CD4-positive, alpha-beta T cell (primary cell): ENCODE measurements around the gene PDE3B. TPM values are rescaled to one million over a fixed set of nuclear protein-coding genes. Genes with fewer than 3 reads are reported as not detected.

Source experiments
- ATAC-seq: fragments of 200-7000 bp; cut with Tn5 transposase; one replicate; pipeline ENCODE4 v1.10.0; 2022; ENCODE audit warnings: mild to moderate bottlenecking; ENCODE audit not compliant: poor library complexity
- CTCF ChIA-PET: fragments of 350-600 bp; sonication (Branson Sonifier 250); formaldehyde crosslinking; loops from one replicate; lab custom pipeline; 2021; ENCODE audit warnings: antibody characterized with exemption, inconsistent platforms; lab: Charles Lee
- POLR2A ChIA-PET: fragments of 350-600 bp; sonication (Branson Sonifier 250); formaldehyde crosslinking; loops from one replicate; lab custom pipeline; 2021; ENCODE audit warnings: antibody characterized with exemption, inconsistent platforms; lab: Charles Lee
- DNase-seq, 14 experiments: peaks; one replicate each; pipeline ENCODE4 v3.0.0-alpha.2; 2013 to 2020; ENCODE audit warnings: mixed read lengths in 2 of 14
- H3K27ac ChIP-seq, 2 donors: one replicate each; pipeline versions ENCODE4 v1.5.1 to v1.7.0; 2013; ENCODE audit warnings: low read length in 2 of 2, low read depth in 1 of 2, mild to moderate bottlenecking in 1 of 2
- H3K27me3 ChIP-seq, 2 experiments: 1 replicate in 1 of 2; 2 replicates in 1 of 2; pipeline versions ENCODE4 v1.6.1 to v1.7.0; 2013; ENCODE audit warnings: low read length in 2 of 2, control low read depth in 1 of 2, mild to moderate bottlenecking in 1 of 2, moderate library complexity in 1 of 2; ENCODE audit not compliant: insufficient read depth in 2 of 2, control insufficient read depth in 1 of 2
- H3K36me3 ChIP-seq: one replicate; pipeline ENCODE4 v1.6.1; 2013; ENCODE audit warnings: low read length, control low read depth; ENCODE audit not compliant: insufficient read depth
- H3K4me1 ChIP-seq: one replicate; pipeline ENCODE4 v1.6.1; 2013; ENCODE audit warnings: low read length, control low read depth; ENCODE audit not compliant: insufficient read depth
- H3K4me3 ChIP-seq: one replicate; pipeline ENCODE4 v1.5.1; 2013; ENCODE audit warnings: mild to moderate bottlenecking, low read length, moderate library complexity
- H3K9me3 ChIP-seq, 2 experiments: 1 replicate in 1 of 2; 2 replicates in 1 of 2; pipeline versions ENCODE4 v1.6.1 to v1.7.0; 2013; ENCODE audit warnings: low read length in 2 of 2, mild to moderate bottlenecking in 2 of 2, control low read depth in 1 of 2, moderate library complexity in 1 of 2; ENCODE audit not compliant: control insufficient read depth in 1 of 2, insufficient read depth in 1 of 2
- H3K27ac Mint-ChIP-seq: one replicate; pipeline ENCODE4 v1.8.0; 2020; ENCODE audit warnings: mixed read lengths
- H3K27me3 Mint-ChIP-seq: one replicate; pipeline ENCODE4 v1.8.0; 2021; ENCODE audit warnings: mixed read lengths
- H3K36me3 Mint-ChIP-seq: one replicate; pipeline ENCODE4 v1.8.0; 2021; ENCODE audit warnings: low read depth, mixed read lengths
- H3K4me1 Mint-ChIP-seq: one replicate; pipeline ENCODE4 v1.8.0; 2021; ENCODE audit warnings: low read depth, mixed read lengths
- H3K4me3 Mint-ChIP-seq: one replicate; pipeline ENCODE4 v1.8.0; 2020; ENCODE audit warnings: mild to moderate bottlenecking, mixed read lengths
- H3K9me3 Mint-ChIP-seq: one replicate; pipeline ENCODE4 v1.8.0; 2020; ENCODE audit warnings: mixed read lengths
- CTCF ChIP-seq: fragments of 200-600 bp; IDR thresholded peaks from one replicate; pipeline ENCODE4 v1.8.0; 2022; ENCODE audit warnings: antibody characterized with exemption, mild to moderate bottlenecking
- intact Hi-C, 2 experiments: fragments of 100-400 bp; cut with DNase I in 1 of 2; cut with micrococcal nuclease in 1 of 2; formaldehyde crosslinking; loops; one replicate each; pipeline versions ENCODE4 v1.15.1 to v1.9.0; 2023 to 2025; cut with DNase I, micrococcal nuclease
- total RNA-seq, 174 experiments: library from RNA in 2 of 174; stranded (reverse) in 2 of 174; gene quantifications; one replicate each; pipeline ENCODE4 v1.2.3 and lab custom pipeline; 2021 to 2026

PDE3B gene
- total RNA-seq, 2 experiments from 2014 or later = 103 to 106 TPM

- Mint-ChIP-seq H3K9me3 (no peaks in the 10 kb centered on the region), H3K4me1 (peaks cover 49% of the 10 kb centered on the region), H3K27ac (peak overlapping the region; percentile 43), H3K4me3 (peak overlapping the region; percentile 69), H3K36me3 (peaks cover 5% of the 10 kb centered on the region), H3K27me3 (no peaks in the 10 kb centered on the region)
- Histone ChIP-seq H3K4me3 (no peak overlapping the region), H3K9me3 (no peaks in the 10 kb centered on the region), H3K36me3 (no peaks in the 10 kb centered on the region), H3K4me1 (peaks cover 32% of the 10 kb centered on the region), H3K27ac (no peak overlapping the region), H3K27me3 (no peaks in the 10 kb centered on the region)
- ATAC-seq (no peak), DNase-seq (peak in 3 of 14 experiments; percentile 5 to 29 (median 9))
- CTCF ChIA-PET = interaction anchor here (0.9 to 5.8 kb wide), 9 partner anchors 14 to 284 kb away, joined by 3 to 73 read pairs (median 13); partner anchors contain the start of gene CYP2R1
- intact Hi-C loops = loop anchor here (5.0 kb wide), 3 partner anchors 264 to 1134 kb away; partner anchors contain the start of gene PDE3B (in 1 of the 2)
- TF ChIP-seq CTCF = no peak
- POLR2A ChIA-PET = interaction anchor here (0.9 to 5.6 kb wide), 5 partner anchors 15 to 407 kb away, joined by 4 to 53 read pairs (median 12); partner anchors contain the start of genes COPB1, CYP2R1 and PSMA1
Observed at GRCh38 chr11:14906578-14906977, 263.0 kb downstream of the PDE3B start.

GRCh38 chr11:14906993-14907392 is 263.4 kb downstream of the PDE3B start:
- Mint-ChIP-seq H3K27ac (peak overlapping the region; percentile 43), H3K4me3 (peak overlapping the region; percentile 55), H3K27me3 (no peaks in the 10 kb centered on the region), H3K36me3 (peaks cover 5% of the 10 kb centered on the region), H3K9me3 (no peaks in the 10 kb centered on the region), H3K4me1 (peaks cover 49% of the 10 kb centered on the region)
- intact Hi-C loops = loop anchor here (1.0 to 5.0 kb wide), 5 partner anchors 117 to 1135 kb away; partner anchors contain the start of gene PDE3B (in 1 of the 2)
- DNase-seq = no peak
- H3K4me1 ChIP-seq = peaks cover 32% of the 10 kb centered on the region
- H3K36me3 ChIP-seq = no peaks in the 10 kb centered on the region
- no peaks in the 10 kb centered on the region for H3K9me3 ChIP-seq
- POLR2A ChIA-PET = interaction anchor here (0.9 to 5.6 kb wide), 7 partner anchors 15 to 407 kb away, joined by 4 to 53 read pairs (median 12); partner anchors contain the start of genes CALCB, COPB1, CYP2R1 and PSMA1
- H3K27ac ChIP-seq = no peak overlapping the region
- H3K27me3 ChIP-seq = no peaks in the 10 kb centered on the region
- no peak for ATAC-seq
- no peak for TF ChIP-seq CTCF
- CTCF ChIA-PET = interaction anchor here (0.9 to 5.8 kb wide), 14 partner anchors 14 to 387 kb away, joined by 3 to 73 read pairs (median 6); partner anchors contain the start of genes CYP2R1, PDE3B and PSMA1
- no peak overlapping the region for H3K4me3 ChIP-seq

- Histone ChIP-seq H3K9me3 (no peaks in the 10 kb centered on the region), H3K4me3 (no peak overlapping the region), H3K4me1 (peaks cover 32% of the 10 kb centered on the region), H3K27ac (no peak overlapping the region), H3K27me3 (no peaks in the 10 kb centered on the region), H3K36me3 (no peaks in the 10 kb centered on the region)
- intact Hi-C loops = loop anchor here (1.0 to 5.0 kb wide), 10 partner anchors 97 to 1135 kb away; partner anchors contain the start of gene PDE3B (in 1 of the 2)
- peaks cover 49% of the 10 kb centered on the region for H3K4me1 Mint-ChIP-seq
- no peaks in the 10 kb centered on the region for H3K9me3 Mint-ChIP-seq
- peak; percentile 86 for TF ChIP-seq CTCF
- ChIA-PET POLR2A (interaction anchor here (0.8 to 5.6 kb wide), 9 partner anchors 11 to 408 kb away, joined by 4 to 53 read pairs (median 8); partner anchors contain the start of genes CALCB, COPB1, CYP2R1 and PSMA1), CTCF (interaction anchor here (0.6 to 5.8 kb wide), 39 partner anchors 9 to 1240 kb away, joined by 3 to 73 read pairs (median 4); partner anchors contain the start of genes COPB1, CYP2R1, PDE3B and PSMA1)
- H3K27ac Mint-ChIP-seq = peak overlapping the region; percentile 43
- DNase-seq (peak; percentile 72 to 93 (median 82)), ATAC-seq (peak; percentile 57)
- H3K36me3 Mint-ChIP-seq = peaks cover 5% of the 10 kb centered on the region
- no peaks in the 10 kb centered on the region for H3K27me3 Mint-ChIP-seq
- peak overlapping the region; percentile 68 for H3K4me3 Mint-ChIP-seq
Observed at GRCh38 chr11:14907411-14908213, 264.0 kb downstream of the PDE3B start.
